ENCODE data around the gene LRRC45. TPM values are rescaled to one million over a fixed set of nuclear protein-coding genes. Genes with fewer than 3 reads are reported as not detected.

The LRRC45 gene
- total RNA-seq, 3 donors from 2014 or later: 18.9 to 20.0 (median 19.8) TPM

DNA sequence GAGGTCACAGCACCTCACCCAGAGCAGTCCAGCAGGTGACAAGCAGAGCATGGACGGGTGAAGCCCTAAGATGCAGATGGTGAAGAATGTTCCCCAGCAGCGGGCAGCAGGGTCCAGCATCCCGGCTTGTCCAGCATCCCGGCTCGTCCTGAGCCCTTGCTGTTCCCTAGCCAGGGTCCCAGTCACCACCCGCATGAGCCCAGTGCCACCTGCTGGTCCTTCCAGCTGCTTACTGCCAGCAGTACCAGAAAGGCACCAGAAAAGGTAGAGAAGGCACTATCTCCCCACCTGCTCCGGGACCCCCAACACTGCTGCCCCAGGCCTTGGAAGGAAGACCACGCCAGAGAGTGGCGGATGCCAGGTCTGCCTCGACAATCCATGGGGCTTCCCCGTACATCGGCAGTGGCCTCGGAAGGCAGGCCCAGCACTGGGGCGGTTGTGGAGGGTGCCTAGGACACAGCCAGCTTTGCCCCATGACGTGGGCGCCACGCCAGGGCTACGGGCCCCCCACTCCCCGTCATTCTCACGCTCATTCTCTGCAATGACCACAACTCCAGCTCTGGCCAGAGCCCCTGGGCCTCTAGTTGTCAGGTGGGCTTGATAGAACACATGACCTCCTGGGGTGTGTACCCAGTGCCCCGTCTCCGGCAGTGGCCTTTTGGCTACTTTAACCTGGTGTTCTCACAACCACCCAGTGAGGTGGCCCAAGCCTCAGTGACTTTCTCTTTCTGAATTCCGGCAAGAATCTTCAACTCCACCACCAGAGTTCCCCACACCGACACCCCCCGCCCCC lies 1.8 kb upstream of the LRRC45 start:
- TF ChIP-seq, protein P1, sequence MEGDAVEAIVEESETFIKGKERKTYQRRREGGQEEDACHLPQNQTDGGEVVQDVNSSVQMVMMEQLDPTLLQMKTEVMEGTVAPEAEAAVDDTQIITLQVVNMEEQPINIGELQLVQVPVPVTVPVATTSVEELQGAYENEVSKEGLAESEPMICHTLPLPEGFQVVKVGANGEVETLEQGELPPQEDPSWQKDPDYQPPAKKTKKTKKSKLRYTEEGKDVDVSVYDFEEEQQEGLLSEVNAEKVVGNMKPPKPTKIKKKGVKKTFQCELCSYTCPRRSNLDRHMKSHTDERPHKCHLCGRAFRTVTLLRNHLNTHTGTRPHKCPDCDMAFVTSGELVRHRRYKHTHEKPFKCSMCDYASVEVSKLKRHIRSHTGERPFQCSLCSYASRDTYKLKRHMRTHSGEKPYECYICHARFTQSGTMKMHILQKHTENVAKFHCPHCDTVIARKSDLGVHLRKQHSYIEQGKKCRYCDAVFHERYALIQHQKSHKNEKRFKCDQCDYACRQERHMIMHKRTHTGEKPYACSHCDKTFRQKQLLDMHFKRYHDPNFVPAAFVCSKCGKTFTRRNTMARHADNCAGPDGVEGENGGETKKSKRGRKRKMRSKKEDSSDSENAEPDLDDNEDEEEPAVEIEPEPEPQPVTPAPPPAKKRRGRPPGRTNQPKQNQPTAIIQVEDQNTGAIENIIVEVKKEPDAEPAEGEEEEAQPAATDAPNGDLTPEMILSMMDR (IDR thresholded peaks at IDR 0.05): peak; percentile 55
- no peaks in the 10 kb centered on the region for H3K9me3 ChIP-seq
- peak; percentile 25 for ATAC-seq
- H3K36me3 ChIP-seq (ENCODE audit: low read depth): no peaks in the 10 kb centered on the region
- intact Hi-C loops (cut with DNase I, micrococcal nuclease): no loop called here
- H3K4me1 ChIP-seq (ENCODE audit: low read depth): peaks cover 26% of the 10 kb centered on the region
- DNase-seq: peak; percentile 80 to 85 (median 81)
- no peak overlapping the region for H3K4me3 ChIP-seq

DNA sequence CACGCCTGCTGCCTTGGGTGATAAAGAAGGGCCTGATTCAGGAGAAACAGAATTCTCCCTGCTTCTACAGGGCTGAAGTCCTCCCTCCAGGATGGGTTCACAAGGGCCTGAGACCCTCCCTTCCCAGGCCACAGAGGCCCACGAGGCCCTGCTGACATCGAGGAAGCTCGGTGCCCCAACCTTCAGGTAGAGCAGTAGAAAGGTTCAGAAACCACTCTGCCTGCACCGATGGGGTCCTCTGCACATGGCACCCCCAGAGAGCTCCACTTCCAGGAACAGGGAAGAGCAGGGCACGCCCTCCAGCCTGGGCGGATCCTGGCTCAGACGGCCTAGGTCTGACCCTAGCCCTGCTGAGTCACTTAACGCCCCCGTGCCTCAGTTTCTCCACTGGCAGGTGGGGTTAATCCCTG lies 1.2 kb upstream of the LRRC45 start:
- peak overlapping the region; percentile 92 for H3K4me3 ChIP-seq
- peak; percentile 61 to 80 (median 73) for DNase-seq
- TF ChIP-seq, protein P1 (IDR thresholded peaks at IDR 0.05): no peak
- intact Hi-C loops (cut with DNase I, micrococcal nuclease): no loop called here
- peaks cover 26% of the 10 kb centered on the region for H3K4me1 ChIP-seq (ENCODE audit: low read depth)
- no peaks in the 10 kb centered on the region for H3K36me3 ChIP-seq (ENCODE audit: low read depth)
- ATAC-seq: peak; percentile 30
- H3K9me3 ChIP-seq: no peaks in the 10 kb centered on the region

DNA sequence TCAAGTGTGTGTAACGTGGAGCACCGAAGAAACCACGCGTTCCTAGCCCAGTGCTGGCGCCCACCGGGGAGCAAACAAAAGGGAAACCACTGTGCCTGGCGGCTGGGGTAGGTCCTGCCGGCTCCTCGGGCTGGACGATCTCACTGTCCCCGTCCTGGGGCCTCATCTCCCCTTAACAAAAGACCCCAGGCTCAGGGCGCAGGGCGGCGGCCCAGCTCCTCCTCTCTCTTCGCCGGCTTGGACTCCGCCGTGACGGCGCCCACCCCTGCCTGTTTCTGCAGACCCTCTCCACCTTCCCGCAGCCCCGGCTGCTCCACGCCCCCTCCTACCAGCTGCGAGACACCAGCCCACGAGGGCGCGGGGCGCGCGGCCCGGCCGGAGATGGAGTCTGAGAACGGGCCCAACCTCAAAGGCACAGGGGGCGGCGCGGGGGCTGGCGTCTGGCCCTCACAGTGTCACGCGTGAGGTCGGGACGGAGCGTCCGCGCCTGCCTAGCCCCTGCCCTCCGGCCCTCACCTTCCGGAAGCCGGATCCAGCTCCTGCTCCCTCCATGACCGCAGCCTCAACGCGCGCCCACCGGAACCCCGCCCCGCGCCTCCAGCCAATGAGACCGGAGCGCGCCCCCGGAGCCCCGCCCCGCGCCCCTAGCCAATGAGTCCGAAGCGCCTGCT lies 660 bp upstream of the LRRC45 start, which contains the start of gene CENPX:
Gene CENPX (minus strand): TSS at position 569 of the 671 bp plus-strand sequence. CDS start 17 bp downstream, at position 552.
- Histone ChIP-seq H3K4me1 (ENCODE audit: low read depth) (peaks cover 26% of the 10 kb centered on the region), H3K4me3 (peak within 1 kb of the TSS; percentile 92), H3K9me3 (no peaks in the 10 kb centered on the region), H3K36me3 (ENCODE audit: low read depth) (no peaks in the 10 kb centered on the region)
- TF ChIP-seq, protein P1 (IDR thresholded peaks at IDR 0.05): no peak
- intact Hi-C loops (cut with DNase I, micrococcal nuclease): no loop called here
- DNase-seq (no peak), ATAC-seq (no peak)

DNA sequence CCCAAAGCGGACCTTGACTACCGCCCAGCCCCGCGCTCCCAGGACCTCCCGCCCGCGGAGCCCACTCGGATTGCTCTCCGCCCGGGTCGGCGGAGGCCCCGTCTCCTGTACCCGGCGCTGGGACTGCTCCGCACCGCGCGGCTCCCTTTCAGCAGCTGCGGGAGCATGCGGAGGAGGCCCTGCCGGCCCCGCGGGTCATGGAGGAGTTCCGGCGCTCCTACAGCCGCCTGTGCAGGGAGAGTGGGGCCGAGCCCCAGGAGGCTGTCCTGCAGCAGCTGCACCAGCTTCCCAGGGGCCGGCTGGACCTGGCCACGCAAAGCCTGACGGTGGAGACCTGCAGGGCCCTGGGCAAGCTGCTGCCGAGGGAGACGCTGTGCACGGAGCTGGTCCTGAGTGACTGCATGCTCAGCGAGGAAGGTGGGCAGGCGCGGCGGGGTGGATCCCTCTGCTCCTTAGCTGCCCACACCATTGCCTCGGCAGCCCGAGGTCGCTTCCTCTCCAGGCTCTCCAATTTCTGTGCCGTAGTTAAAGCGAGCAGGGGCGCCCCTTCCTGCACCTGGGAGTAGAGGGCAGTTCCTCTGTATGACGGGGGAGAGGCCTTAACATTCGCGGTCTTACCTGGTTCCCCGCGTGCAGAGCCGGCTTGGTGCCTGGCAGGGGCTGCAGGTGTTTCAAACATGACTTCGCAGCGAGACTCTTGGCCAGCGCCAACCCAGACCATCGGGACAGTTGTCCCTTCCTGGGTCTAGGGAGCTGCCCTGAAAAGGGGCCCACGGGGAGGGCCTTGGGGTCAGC lies 539 bp downstream of the LRRC45 start:
- TF ChIP-seq, protein P1 (IDR thresholded peaks at IDR 0.05): no peak
- peak; percentile 12 for ATAC-seq
- no peaks in the 10 kb centered on the region for H3K9me3 ChIP-seq
- H3K4me1 ChIP-seq (ENCODE audit: low read depth): peaks cover 26% of the 10 kb centered on the region
- intact Hi-C loops (cut with DNase I, micrococcal nuclease): no loop called here
- peak in 1 of 3 donors; percentile 74 for DNase-seq
- peak overlapping the region; percentile 37 for H3K4me3 ChIP-seq
- H3K36me3 ChIP-seq (ENCODE audit: low read depth): no peaks in the 10 kb centered on the region

DNA sequence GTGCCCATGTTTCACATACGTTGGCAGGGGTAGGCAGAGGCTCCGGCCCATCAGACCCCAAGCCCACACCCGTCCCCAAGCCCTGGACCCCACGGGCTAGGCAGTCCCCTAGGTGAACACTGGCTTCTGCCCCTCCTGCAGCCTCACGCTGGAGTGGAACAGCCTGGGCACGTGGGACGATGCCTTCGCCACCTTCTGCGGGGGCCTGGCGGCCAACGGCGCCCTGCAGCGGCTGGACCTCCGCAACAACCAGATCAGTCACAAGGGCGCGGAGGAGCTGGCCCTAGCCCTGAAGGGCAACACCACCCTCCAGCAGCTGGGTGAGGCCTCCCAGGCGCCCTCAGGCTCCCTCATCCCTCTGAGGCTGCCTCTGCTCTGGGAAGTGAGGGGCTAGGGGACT lies 1.8 kb downstream of the LRRC45 start:
- no peak overlapping the region for H3K4me3 ChIP-seq
- no peaks in the 10 kb centered on the region for H3K36me3 ChIP-seq (ENCODE audit: low read depth)
- intact Hi-C loops (cut with DNase I, micrococcal nuclease): no loop called here
- peaks cover 24% of the 10 kb centered on the region for H3K4me1 ChIP-seq (ENCODE audit: low read depth)
- ATAC-seq: no peak
- DNase-seq: no peak
- H3K9me3 ChIP-seq: no peaks in the 10 kb centered on the region
- TF ChIP-seq, protein P1 (IDR thresholded peaks at IDR 0.05): no peak
